Measurements from ENCODE around the gene METTL27.
A peak's percentile ranks its signal among the peaks of the same experiment; 100 is the strongest.
"Not testable (repeated sequence)": the region's sequence is repeated elsewhere in the genome, so short reads cannot be mapped to it uniquely, and the experiment has no call there.

The METTL27 gene

GRCh38 chr7:73820013-73820412, 22.3 kb downstream of the METTL27 start:
- DNase-seq (ENCODE audit: low spot score): no peak

GRCh38 chr7:73817121-73817520, 25.2 kb downstream of the METTL27 start:
- DNase-seq (ENCODE audit: low spot score): no peak

- DNase-seq (ENCODE audit: low spot score): no peak
Observed at GRCh38 chr7:73815436-73815835, 26.9 kb downstream of the METTL27 start.

DNA sequence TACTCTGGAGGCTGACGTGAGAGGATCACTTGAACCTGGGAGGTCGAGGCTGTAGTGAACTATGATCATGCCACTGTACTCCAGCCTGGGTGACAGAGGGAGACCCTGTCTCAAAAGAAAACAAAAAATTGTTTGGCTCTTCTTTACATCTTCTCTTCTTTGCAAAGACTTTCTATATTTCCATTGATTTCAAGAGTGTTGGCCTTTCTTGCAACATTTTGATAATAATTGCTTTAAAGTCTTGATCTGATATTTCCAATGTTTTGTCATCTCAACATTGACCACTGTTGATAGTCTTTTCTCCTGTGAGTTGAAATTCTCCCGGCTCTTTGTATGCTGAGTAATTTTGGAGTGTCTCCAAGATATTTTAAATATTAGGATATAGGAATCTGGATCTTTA, 29.3 kb downstream of the METTL27 start:
- DNase-seq (ENCODE audit: low spot score): no peak

- peak; percentile 47 for DNase-seq (ENCODE audit: low spot score)
Observed at GRCh38 chr7:73811760-73812168, 30.6 kb downstream of the METTL27 start.

DNA sequence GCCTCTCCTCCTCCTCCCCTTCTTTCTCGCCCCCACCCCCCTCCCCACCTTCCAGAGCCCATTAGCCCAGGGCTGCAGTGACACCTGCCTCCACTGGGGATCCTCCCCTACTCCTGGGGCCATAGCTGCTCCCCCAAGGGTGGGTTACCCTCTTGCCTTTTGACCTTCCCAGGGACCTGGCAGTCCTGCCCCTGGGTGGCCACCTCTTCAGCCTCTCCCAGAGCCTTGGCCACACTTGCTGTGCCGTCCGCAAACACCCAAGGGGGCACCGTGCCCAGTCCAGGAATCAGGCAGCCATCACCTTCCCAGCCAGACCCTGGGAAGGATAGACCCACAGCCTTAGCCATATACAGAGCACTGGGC, 31.3 kb downstream of the METTL27 start:
- DNase-seq (ENCODE audit: low spot score): no peak

- DNase-seq (ENCODE audit: low spot score): no peak
Observed at GRCh38 chr7:73809467-73809951, 32.8 kb downstream of the METTL27 start.

GRCh38 chr7:73802459-73802858, 39.9 kb downstream of the METTL27 start:
- DNase-seq (ENCODE audit: low spot score): no peak

DNA sequence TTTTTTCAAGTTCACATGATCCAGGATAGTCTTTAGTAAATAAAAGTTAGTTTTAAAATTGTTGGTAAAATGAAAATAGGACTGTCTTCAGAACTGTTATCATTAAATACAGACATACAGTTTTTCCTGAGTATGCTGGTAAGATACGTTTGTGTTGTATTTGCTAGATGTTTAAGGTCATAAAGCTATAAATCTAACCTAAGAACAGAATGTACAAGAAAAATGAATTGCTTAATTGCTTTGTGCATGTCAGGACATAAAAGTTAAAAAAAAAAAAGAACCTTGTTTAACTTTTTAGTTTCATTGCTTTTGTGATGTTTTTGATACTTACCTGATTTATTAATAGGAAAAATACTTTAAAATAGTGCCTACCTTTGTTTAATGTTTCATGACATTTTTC, 40.7 kb downstream of the METTL27 start:
- no peak for DNase-seq (ENCODE audit: low spot score)

- DNase-seq (ENCODE audit: low spot score): no peak
Observed at GRCh38 chr7:73799282-73800141, 42.8 kb downstream of the METTL27 start.

- not testable (repeated sequence) for DNase-seq (ENCODE audit: low spot score)
Observed at GRCh38 chr7:73797176-73797575, 45.1 kb downstream of the METTL27 start.

DNA sequence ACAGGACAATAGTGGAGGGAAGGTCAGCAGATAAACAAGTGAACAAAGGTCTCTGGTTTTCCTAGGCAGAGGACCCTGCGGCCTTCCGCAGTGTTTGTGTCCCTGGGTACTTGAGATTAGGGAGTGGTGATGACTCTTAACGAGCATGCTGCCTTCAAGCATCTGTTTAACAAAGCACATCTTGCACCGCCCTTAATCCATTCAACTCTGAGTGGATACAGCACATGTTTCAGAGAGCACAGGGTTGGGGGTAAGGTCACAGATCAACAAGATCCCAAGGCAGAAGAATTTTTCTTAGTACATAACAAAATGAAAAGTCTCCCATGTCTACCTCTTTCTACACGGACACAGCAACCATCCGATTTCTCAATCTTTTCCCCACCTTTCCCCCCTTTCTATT, 45.7 kb downstream of the METTL27 start:
- DNase-seq (ENCODE audit: low spot score): not testable (repeated sequence)

DNA sequence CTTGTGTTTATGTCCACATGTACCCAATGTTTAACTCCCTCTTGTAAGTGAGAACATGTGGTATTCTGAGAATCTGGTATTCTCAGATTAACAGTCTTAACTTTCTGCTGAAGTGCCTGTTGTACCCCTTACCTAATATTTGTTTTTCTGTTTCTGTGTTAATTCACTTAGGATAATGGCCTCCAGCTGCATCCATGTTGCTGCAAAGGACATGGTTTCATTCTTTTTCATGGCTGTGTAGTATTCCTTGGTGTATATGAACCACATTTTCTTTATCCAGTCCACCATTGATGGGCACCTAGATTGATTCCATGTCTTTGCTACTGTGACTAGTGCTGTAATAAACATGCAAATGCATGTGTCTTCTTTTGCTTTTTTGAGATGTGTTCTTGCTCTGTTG, 47.1 kb downstream of the METTL27 start:
- not testable (repeated sequence) for DNase-seq (ENCODE audit: low spot score)

GRCh38 chr7:73791170-73791690, 51.1 kb downstream of the METTL27 start:
- DNase-seq (ENCODE audit: low spot score): not testable (repeated sequence)

GRCh38 chr7:73789051-73789450, 53.3 kb downstream of the METTL27 start:
- DNase-seq (ENCODE audit: low spot score): no peak

DNA sequence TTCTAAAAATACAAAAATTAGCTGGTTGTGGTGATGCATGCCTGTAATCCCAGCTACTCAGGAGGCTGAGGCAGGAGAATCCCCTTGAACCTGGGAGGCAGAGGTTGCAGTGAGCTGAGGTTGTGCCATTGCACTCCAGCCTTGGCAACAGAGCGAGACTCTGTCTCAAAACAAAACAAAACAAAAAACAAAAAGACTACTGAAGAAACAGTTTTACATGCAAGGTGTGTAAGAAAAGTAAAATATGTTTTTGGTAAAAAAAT, 54.6 kb downstream of the METTL27 start:
- not testable (repeated sequence) for DNase-seq (ENCODE audit: low spot score)

- DNase-seq (ENCODE audit: low spot score): peak; percentile 8
Observed at GRCh38 chr7:73786588-73786987, 55.7 kb downstream of the METTL27 start.
